GM10266 (cell line): ENCODE data around the gene FOXK1.
"Not testable (repeated sequence)": the region's sequence is repeated elsewhere in the genome, so short reads cannot be mapped to it uniquely, and the experiment has no call there.

ENCODE experiments used
- DNase-seq: peaks from one replicate; pipeline ENCODE4 v3.0.0; 2012; ENCODE audit errors: extremely low spot score
- TF ChIP-seq, protein P1 (sequence below): IDR thresholded peaks from 2 replicates; pipeline ENCODE4 v1.5.1; 2012; ENCODE audit warnings: mild to moderate bottlenecking, low read depth; ENCODE audit not compliant: control insufficient read depth, insufficient read depth; ENCODE audit errors: missing control alignments

FOXK1 gene

GRCh38 chr7:4800926-4801838, 119.1 kb downstream of the FOXK1 start:
- TF ChIP-seq, protein P1, sequence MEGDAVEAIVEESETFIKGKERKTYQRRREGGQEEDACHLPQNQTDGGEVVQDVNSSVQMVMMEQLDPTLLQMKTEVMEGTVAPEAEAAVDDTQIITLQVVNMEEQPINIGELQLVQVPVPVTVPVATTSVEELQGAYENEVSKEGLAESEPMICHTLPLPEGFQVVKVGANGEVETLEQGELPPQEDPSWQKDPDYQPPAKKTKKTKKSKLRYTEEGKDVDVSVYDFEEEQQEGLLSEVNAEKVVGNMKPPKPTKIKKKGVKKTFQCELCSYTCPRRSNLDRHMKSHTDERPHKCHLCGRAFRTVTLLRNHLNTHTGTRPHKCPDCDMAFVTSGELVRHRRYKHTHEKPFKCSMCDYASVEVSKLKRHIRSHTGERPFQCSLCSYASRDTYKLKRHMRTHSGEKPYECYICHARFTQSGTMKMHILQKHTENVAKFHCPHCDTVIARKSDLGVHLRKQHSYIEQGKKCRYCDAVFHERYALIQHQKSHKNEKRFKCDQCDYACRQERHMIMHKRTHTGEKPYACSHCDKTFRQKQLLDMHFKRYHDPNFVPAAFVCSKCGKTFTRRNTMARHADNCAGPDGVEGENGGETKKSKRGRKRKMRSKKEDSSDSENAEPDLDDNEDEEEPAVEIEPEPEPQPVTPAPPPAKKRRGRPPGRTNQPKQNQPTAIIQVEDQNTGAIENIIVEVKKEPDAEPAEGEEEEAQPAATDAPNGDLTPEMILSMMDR, result no peak
- no peak for DNase-seq

GRCh38 chr7:4801839-4802231, 119.7 kb downstream of the FOXK1 start:
- TF ChIP-seq, protein P1, result no peak
- no peak for DNase-seq

DNA sequence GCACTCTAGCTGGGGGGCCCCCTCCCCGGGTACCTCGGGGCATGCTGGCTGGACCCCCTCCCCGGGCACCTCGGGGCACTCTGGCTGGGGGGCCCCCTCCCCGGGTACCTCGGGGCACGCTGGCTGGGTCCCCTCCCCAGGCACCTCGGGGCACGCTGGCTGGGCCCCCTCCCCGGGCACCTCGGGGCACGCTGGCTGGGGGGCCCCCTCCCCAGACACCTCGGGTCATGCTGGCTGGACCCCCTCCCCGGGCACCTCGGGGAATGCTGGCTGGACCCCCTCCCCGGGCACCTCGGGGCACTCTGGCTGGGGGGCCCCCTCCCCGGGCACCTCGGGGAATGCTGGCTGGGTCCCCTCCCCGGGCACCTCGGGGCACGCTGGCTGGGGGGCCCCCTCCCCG, 120.5 kb downstream of the FOXK1 start:
- not testable (repeated sequence) for DNase-seq

DNA sequence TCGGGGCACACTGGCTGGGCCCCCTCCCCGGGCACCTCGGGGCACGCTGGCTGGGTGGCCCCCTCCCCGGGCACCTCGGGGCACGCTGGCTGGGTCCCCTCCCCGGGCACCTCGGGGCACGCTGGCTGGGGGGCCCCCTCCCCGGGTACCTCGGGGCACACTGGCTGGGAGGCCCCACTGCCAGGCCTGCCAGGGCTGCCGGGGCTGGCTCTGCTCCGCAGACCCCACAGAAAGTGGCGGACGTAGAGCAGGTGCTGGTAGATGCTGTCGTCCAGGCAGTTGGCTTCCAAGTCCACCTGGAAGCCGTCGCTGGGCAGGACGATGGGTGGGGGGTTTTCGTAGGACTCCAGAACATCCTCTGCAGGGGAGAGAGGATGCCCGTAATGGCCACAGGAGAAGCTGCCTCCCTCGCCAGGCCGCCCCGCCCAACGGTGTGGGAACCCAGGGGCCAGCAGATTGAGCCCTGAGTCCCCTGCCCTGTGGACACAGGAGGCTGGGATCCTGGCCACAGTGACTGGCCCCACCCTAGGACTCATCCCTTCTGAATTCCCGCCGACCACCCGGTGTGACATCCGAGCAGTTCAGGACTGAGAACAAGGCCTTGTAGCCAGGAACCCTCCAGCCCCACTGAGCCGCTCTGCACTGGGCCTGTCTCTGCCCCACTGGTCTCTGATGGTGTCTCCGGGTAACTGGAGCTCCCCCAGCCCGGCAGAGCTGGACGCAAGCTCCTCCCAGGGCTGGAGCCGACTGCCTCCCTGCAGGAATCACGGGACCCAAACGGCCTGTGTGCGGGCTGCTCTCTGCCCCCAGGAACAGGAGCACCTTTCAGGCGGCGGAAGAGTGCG, 121.5 kb downstream of the FOXK1 start:
- no peak for DNase-seq
- TF ChIP-seq, protein P1, result no peak

- TF ChIP-seq, protein P1, result no peak
- no peak for DNase-seq
Measured at GRCh38 chr7:4805110-4805983, 123.3 kb downstream of the FOXK1 start.

- TF ChIP-seq, protein P1, result no peak
Measured at GRCh38 chr7:4805984-4806300, 123.8 kb downstream of the FOXK1 start.

DNA sequence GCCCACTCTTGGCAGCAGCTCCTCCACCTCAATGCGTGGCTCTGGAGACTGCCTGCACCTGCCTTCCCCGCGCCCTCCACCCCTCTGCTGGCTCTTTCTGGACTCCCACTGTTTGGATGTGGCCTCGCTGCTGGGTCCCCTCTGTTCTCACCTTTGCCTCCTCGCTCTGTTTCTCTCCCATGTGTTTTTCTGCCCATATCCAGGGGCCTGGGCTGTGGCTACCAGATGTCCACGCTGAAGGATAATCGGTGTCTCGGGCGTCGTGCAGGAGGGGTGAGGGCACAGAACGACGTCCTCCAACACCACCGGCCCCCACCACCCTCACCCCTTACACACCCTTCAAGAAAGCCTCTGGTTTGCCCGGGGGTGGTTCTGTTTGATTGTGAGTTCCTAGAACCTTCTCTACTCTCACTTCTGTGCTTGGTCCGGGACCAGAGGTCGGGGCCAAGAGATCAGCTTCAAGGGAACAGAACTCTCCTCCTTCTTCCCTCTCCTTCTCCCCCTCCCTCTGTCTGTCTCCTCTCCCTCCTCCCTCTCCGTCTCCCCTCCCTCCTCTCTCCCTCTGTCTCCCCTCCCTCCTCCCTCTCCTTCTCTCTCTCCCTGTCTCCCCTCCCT, 125.0 kb downstream of the FOXK1 start:
- DNase-seq, result no peak
- TF ChIP-seq, protein P1, result no peak

More at GRCh38 chr7:4805984-4806300, 123.8 kb downstream of the FOXK1 start:
- no peak for DNase-seq
